Hematopoietic multipotent progenitor cell treated with erythropoietin and hydrocortisone succinate and interleukin-3 and kit ligand, for 17 days (in vitro differentiated cells): ENCODE results near the gene COQ8B.
"Not testable (repeated sequence)": the region's sequence is repeated elsewhere in the genome, so short reads cannot be mapped to it uniquely, and the experiment has no call there.

Source experiments
- DNase-seq: peaks from one replicate; pipeline ENCODE4 v3.0.0-alpha.2; 2015; ENCODE audit warnings: low spot score

The COQ8B gene

DNA sequence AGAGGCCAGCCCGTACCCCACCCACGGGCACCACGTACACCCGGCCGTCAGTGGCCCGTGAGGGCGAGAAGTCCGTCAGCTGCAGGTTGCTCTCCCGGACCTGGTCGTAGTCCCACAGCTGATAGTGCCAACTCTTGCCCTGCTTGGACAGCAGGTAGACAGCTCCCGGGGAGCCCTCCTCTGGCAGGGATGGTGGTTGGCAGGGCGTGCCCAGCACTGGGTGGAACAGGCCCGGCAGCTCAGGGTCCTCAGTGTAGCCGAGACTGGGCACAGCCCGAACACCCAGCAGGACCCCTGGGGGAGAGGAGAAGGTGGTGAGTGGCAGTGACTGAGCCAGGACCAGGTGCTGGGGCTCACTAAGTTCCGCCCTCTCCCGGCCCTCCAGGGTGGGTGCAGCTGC lies 25.8 kb upstream of the COQ8B start:
- no peak for DNase-seq

GRCh38 chr19:40741527-40742390 lies 25.1 kb upstream of the COQ8B start:
- no peak for DNase-seq

GRCh38 chr19:40740747-40741146 lies 24.1 kb upstream of the COQ8B start:
- DNase-seq, result no peak

DNA sequence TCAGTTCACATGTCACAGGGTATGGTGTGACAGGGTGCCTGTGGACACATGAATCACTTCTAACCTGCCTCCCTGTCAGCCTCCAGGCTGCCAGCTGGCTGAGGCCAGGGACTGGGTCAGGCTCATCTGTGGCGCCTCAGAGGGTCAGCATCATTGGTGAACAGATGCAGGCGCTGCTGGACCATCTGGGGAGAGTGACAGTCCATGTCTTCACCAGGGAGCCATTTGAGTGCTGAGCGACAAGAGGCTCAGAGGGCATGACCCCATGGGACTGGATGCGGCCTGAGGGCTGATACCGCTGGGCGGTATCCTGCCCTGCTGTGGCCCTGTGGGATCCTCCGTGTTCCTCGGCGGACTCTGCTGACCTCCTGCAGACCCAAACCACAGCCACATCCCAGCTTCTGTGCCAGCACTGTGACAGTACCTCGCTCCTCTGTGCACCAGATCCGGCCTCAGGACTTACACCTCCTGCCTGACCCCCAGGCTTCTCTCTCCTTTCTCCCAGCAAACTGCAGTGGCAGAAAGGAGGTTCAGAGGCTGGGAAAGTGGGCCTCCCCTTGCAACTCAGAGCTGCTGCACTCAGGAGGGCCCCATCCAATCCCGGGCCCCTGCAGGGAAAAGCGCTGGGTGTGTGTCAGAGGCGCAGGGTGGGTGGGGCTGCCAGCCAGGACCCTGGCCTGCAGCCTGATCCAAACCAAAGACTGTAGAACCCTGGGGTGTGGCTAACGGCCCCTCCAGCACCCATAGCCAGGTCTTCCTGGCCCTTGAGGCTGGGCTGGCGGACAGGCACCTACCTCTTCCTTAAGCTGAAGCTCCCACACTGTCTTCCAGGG lies 23.4 kb upstream of the COQ8B start:
- DNase-seq, result no peak

- no peak for DNase-seq
These were observed 22.5 kb upstream of the COQ8B start for GRCh38 chr19:40739030-40739839.

DNA sequence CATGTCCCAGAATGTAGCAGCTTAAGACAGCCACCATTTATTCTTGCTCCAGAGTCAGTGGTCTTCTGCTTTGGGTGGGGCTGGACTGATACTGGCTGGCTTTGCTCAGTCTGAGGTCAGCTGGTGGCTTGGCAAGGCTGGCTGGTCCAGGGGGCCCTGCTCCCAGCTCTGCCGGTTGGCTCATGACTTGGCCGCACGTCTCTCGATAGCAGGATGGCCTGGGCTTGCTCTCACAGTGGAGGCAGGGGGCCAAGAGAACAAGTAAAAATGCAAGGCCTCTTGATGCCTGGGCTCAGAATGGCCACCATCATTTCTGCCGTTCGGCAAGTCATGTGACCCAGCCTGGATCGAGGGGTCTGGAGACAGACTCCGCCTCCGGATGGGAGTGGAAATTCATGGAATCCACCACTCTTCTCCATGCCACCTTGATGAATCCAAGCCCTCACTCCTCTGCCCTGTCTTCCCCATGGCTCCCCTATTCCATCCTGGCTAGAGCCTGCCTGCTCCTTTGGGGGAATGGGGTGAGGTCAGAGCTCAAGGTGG lies 20.5 kb upstream of the COQ8B start:
- no peak for DNase-seq

DNA sequence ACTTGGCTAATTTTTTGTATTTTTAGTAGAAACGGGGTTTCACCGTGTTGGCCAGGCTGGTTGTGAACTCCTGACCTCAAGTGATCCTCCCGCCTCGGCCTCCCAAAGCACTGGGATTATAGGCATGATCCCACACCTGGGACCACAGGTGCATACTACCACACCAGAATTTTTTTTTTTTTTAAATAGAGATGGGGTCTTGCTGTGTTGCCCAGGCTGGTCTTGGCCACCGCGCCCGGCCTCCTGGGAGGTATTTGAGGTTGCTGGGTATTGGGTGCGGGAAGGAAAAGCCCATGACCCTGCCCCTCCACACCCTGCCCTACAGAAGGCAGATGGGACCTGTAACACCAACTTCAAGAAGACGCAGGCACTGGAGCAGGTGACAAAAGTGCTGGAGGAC lies 20.0 kb upstream of the COQ8B start:
- no peak for DNase-seq

DNA sequence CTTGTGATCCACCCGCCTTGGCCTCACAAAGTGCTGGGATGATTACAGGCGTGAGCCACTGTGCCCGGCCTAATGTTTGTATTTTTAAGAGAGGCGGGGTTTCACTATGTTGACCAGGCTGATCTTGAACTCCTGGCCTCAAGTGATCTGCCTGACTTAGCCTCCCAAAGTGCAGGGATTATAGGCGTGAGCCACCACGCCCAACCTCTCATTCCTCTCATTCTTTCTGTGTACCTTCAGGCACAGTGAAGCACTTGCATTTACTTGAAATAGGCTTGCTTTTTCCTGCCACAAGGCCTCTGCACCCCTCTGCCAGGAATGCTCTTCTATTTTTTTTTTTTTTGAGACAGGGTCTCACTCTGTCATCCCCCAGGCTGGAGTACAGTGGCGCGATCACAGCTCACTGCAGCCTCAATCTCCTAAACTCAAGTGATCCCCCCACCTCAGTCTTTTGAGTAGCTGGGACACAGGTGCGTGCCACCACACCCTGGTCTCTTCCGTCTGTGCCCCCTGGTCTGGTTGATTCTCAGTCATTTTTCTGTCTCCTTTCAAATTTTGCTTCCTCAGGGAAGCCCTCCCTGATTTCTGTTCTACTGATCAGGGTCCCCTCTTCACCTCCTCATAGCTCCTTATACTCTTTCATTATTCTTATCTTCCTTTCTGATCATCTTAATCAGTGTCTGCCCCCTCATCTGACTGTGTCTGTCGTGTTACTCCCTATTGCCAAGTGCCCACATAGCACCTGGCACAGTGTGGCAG lies 18.5 kb upstream of the COQ8B start:
- no peak for DNase-seq

DNA sequence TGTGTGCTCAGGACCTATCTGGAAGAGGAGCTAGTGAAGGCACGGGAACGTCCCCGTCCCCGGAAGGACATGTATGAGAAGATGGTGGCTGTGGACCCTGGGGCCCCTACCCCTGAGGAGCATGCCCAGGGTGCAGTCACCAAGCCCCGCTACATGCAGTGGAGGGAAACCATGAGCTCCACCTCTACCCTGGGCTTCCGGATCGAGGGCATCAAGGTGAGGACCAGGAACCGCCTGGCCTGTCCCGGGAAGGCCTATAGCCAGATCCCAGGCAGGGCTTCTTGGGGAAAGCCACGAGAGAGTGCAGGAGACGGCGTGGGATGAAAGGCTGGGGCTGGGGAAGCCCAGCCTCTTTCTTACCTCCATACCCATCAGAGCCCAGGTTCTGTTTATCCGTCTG lies 16.5 kb upstream of the COQ8B start:
- no peak for DNase-seq

- not testable (repeated sequence) for DNase-seq
These were observed 15.6 kb upstream of the COQ8B start for GRCh38 chr19:40732304-40732703.

DNA sequence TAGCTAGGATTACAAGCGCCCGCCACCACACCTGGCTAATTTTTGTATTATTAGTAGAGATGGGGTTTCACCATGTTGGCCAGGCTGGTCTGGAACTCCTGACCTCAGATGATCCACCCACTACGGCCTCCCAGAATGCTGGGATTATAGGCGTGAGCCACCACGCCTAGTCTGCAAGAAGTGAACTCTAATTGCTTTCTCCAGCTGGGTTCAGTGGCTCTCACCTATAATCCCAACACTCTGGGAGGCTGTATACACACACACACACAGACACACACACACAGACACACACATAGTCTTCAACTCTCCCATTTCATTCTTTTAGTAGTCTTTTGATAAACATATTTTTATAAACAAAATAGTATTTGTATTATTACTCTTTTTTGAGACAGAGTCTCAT lies 13.4 kb upstream of the COQ8B start:
- not testable (repeated sequence) for DNase-seq

- no peak for DNase-seq
These were observed 9.6 kb upstream of the COQ8B start for GRCh38 chr19:40726279-40726678.

- no peak for DNase-seq
These were observed 8.2 kb upstream of the COQ8B start for GRCh38 chr19:40724855-40725254.

DNA sequence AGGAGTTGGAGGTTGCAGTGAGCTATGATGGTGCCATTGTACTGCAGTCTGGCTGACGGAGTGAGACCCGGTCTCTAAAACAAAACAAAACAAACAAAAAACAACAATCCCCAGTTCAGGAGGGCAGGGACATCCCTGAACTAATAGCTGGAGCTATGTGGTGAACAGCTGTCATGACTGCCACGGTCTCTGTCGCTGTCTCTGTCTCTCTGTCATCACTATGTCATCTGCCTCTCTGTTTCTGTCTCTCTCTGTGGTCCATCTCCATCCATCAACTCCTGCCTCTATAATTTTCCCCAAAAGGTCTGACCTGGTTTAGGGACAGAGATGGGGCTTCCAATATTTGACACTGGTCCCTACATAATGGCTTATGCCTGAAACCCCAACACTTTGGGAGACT lies 7.6 kb upstream of the COQ8B start:
- no peak for DNase-seq

- DNase-seq, result no peak
These were observed 7.1 kb upstream of the COQ8B start for GRCh38 chr19:40723661-40724254.

GRCh38 chr19:40721936-40722661 lies 5.4 kb upstream of the COQ8B start:
- DNase-seq, result no peak

GRCh38 chr19:40721140-40721486 lies 4.4 kb upstream of the COQ8B start:
- no peak for DNase-seq

- DNase-seq, result no peak
These were observed 2.8 kb upstream of the COQ8B start for GRCh38 chr19:40719414-40719894.

DNA sequence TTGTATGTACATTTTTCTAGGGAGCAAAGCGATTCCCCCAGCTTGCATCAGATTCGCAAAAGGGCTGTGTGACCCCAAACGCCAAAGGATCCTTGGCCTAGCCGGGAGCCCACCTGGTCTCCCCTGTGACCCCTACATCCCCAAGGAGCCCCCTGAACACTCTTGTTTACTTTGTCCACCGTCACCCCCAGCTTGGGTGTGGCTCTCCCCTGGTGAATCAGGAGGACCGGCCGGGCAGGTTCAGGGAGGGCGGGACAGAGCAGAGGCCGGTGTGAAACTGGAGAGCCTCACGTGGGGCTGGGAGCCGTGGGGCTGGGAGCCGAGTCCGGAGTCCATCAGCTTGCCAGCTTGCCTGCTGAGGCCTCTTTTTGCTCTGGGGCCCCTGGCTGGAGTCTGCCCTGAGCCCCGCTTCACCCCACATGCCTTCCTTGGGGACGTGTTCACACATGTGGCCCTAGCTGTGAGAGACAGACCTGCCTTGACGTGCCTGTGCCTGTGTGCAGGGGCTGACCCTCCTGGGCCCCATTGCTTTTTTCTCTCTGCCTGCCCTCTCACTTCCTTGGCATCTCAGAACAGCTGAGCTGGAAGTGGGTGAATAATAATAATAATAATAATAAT lies 2.2 kb upstream of the COQ8B start:
- DNase-seq, result peak; percentile 75
